ENCODE results near the gene AMOTL1. TPM values are rescaled to one million over a fixed set of nuclear protein-coding genes. Genes with fewer than 3 reads are reported as not detected.

Gene AMOTL1
- total and polyA plus RNA-seq, 2 of the 8 experiments (the other 6 are each of a cell fraction or from before 2014, with no cell fraction given), result 9.0 to 27.6 TPM

GRCh38 chr11:94857337-94857736 is 89.2 kb downstream of the AMOTL1 start (continued):
- no peak for TF ChIP-seq CHD7 (IDR thresholded peaks at IDR 0.05; ENCODE audit: insufficient replicate concordance, low read length)
